Activated T-helper 17 cell treated with anti-CD3 and anti-CD28 coated beads, Interleukin-2, amount 50 U/mL, for 72 hours (primary cell): Measurements from ENCODE around the gene SHQ1. TPM values are rescaled to one million over a fixed set of nuclear protein-coding genes. Genes with fewer than 3 reads are reported as not detected.

ENCODE experiments used
- ATAC-seq: fragments of 150-1000 bp; cut with Tn5 transposase; replicated peaks from 2 replicates; pipeline ENCODE4 v1.10.0; 2021; ENCODE audit warnings: mild to moderate bottlenecking, moderate library complexity
- H3K27ac Mint-ChIP-seq: one replicate; pipeline ENCODE4 v1.8.0; 2022; ENCODE audit warnings: mixed read lengths
- H3K27me3 Mint-ChIP-seq: one replicate; pipeline ENCODE4 v1.8.0; 2022; ENCODE audit warnings: mixed read lengths
- H3K36me3 Mint-ChIP-seq: one replicate; pipeline ENCODE4 v1.8.0; 2022; ENCODE audit warnings: low read depth, mild to moderate bottlenecking, mixed read lengths
- H3K4me1 Mint-ChIP-seq: one replicate; pipeline ENCODE4 v1.8.0; 2022; ENCODE audit warnings: mixed read lengths
- H3K4me3 Mint-ChIP-seq: one replicate; pipeline ENCODE4 v1.8.0; 2022; ENCODE audit warnings: mild to moderate bottlenecking, mixed read lengths
- H3K9me3 Mint-ChIP-seq: one replicate; pipeline ENCODE4 v1.8.0; 2022; ENCODE audit warnings: mixed read lengths
- total RNA-seq, 2 donors: library from RNA; stranded (reverse); gene quantifications; one replicate each; pipeline ENCODE4 v1.2.3, GENCODE V29; 2022

The SHQ1 gene
- total RNA-seq, 2 donors from 2014 or later, result 23.2 to 38.1 TPM

- no peak for ATAC-seq
- Mint-ChIP-seq H3K27ac (no peak overlapping the region), H3K4me3 (peak overlapping the region; percentile 67), H3K27me3 (peaks cover 58% of the 10 kb centered on the region), H3K9me3 (peaks cover 3% of the 10 kb centered on the region), H3K36me3 (no peaks in the 10 kb centered on the region), H3K4me1 (peaks cover 5% of the 10 kb centered on the region)
These were observed 39.1 kb upstream of the SHQ1 start for GRCh38 chr3:72887343-72887704.

GRCh38 chr3:72872183-72872582 is 23.9 kb upstream of the SHQ1 start:
- no peaks in the 10 kb centered on the region for H3K36me3 Mint-ChIP-seq
- peaks cover 11% of the 10 kb centered on the region for H3K27me3 Mint-ChIP-seq
- H3K9me3 Mint-ChIP-seq, result no peaks in the 10 kb centered on the region
- H3K4me3 Mint-ChIP-seq, result no peak overlapping the region
- no peak overlapping the region for H3K27ac Mint-ChIP-seq
- no peaks in the 10 kb centered on the region for H3K4me1 Mint-ChIP-seq
- ATAC-seq, result no peak

- Mint-ChIP-seq H3K4me1 (no peaks in the 10 kb centered on the region), H3K4me3 (no peak overlapping the region), H3K27me3 (no peaks in the 10 kb centered on the region), H3K36me3 (no peaks in the 10 kb centered on the region), H3K9me3 (no peaks in the 10 kb centered on the region), H3K27ac (no peak overlapping the region)
- ATAC-seq, result no peak
These were observed 14.3 kb upstream of the SHQ1 start for GRCh38 chr3:72862314-72863090.

- Mint-ChIP-seq H3K4me1 (no peaks in the 10 kb centered on the region), H3K36me3 (no peaks in the 10 kb centered on the region), H3K4me3 (no peak overlapping the region), H3K9me3 (no peaks in the 10 kb centered on the region), H3K27me3 (no peaks in the 10 kb centered on the region), H3K27ac (no peak overlapping the region)
- ATAC-seq, result no peak
These were observed 12.6 kb upstream of the SHQ1 start for GRCh38 chr3:72860846-72861245.

- no peaks in the 10 kb centered on the region for H3K4me1 Mint-ChIP-seq
- H3K27me3 Mint-ChIP-seq, result peaks cover 5% of the 10 kb centered on the region
These were observed 11.8 kb upstream of the SHQ1 start for GRCh38 chr3:72860053-72860452.

GRCh38 chr3:72855001-72855400 is 6.8 kb upstream of the SHQ1 start:
- no peak for ATAC-seq
- Mint-ChIP-seq H3K4me3 (no peak overlapping the region), H3K4me1 (no peaks in the 10 kb centered on the region), H3K9me3 (no peaks in the 10 kb centered on the region), H3K27me3 (peaks cover 9% of the 10 kb centered on the region), H3K36me3 (no peaks in the 10 kb centered on the region), H3K27ac (no peak overlapping the region)

More at GRCh38 chr3:72860053-72860452, 11.8 kb upstream of the SHQ1 start:
- no peak overlapping the region for H3K4me3 Mint-ChIP-seq
- no peaks in the 10 kb centered on the region for H3K36me3 Mint-ChIP-seq
- ATAC-seq, result no peak
- H3K27ac Mint-ChIP-seq, result no peak overlapping the region
- no peaks in the 10 kb centered on the region for H3K9me3 Mint-ChIP-seq

- H3K36me3 Mint-ChIP-seq, result peaks cover 11% of the 10 kb centered on the region
- no peaks in the 10 kb centered on the region for H3K9me3 Mint-ChIP-seq
- peak overlapping the region; percentile 80 for H3K27ac Mint-ChIP-seq
- no peaks in the 10 kb centered on the region for H3K27me3 Mint-ChIP-seq
- peaks cover 43% of the 10 kb centered on the region for H3K4me1 Mint-ChIP-seq
- peak; percentile 32 for ATAC-seq
- peak overlapping the region; percentile 91 for H3K4me3 Mint-ChIP-seq
These were observed 447 bp upstream of the SHQ1 start for GRCh38 chr3:72848703-72849081.

- no peaks in the 10 kb centered on the region for H3K9me3 Mint-ChIP-seq
- peak overlapping the region; percentile 91 for H3K4me3 Mint-ChIP-seq
- H3K27me3 Mint-ChIP-seq, result no peaks in the 10 kb centered on the region
- H3K4me1 Mint-ChIP-seq, result peaks cover 45% of the 10 kb centered on the region
- H3K27ac Mint-ChIP-seq, result peak overlapping the region; percentile 80
- peaks cover 25% of the 10 kb centered on the region for H3K36me3 Mint-ChIP-seq
- no peak for ATAC-seq
These were observed 963 bp downstream of the SHQ1 start for GRCh38 chr3:72847282-72847681.

- peak overlapping the region; percentile 91 for H3K4me3 Mint-ChIP-seq
- H3K27me3 Mint-ChIP-seq, result no peaks in the 10 kb centered on the region
- no peaks in the 10 kb centered on the region for H3K9me3 Mint-ChIP-seq
- H3K36me3 Mint-ChIP-seq, result peaks cover 36% of the 10 kb centered on the region
- ATAC-seq, result no peak
- H3K4me1 Mint-ChIP-seq, result peaks cover 45% of the 10 kb centered on the region
- peak overlapping the region; percentile 75 for H3K27ac Mint-ChIP-seq
These were observed 2.1 kb downstream of the SHQ1 start for GRCh38 chr3:72846166-72846565.

GRCh38 chr3:72844436-72844993 is 3.7 kb downstream of the SHQ1 start:
- Mint-ChIP-seq H3K36me3 (peaks cover 47% of the 10 kb centered on the region), H3K27me3 (no peaks in the 10 kb centered on the region), H3K4me3 (peak overlapping the region; percentile 6), H3K4me1 (peaks cover 45% of the 10 kb centered on the region), H3K27ac (peak overlapping the region; percentile 59), H3K9me3 (no peaks in the 10 kb centered on the region)
- ATAC-seq, result peak; percentile 28

GRCh38 chr3:72839057-72839456 is 9.2 kb downstream of the SHQ1 start:
- no peak overlapping the region for H3K4me3 Mint-ChIP-seq
- peaks cover 89% of the 10 kb centered on the region for H3K36me3 Mint-ChIP-seq
- H3K9me3 Mint-ChIP-seq, result no peaks in the 10 kb centered on the region
- H3K27me3 Mint-ChIP-seq, result no peaks in the 10 kb centered on the region
- no peak overlapping the region for H3K27ac Mint-ChIP-seq
- peaks cover 6% of the 10 kb centered on the region for H3K4me1 Mint-ChIP-seq
- ATAC-seq, result no peak

- Mint-ChIP-seq H3K36me3 (peaks cover 89% of the 10 kb centered on the region), H3K27me3 (no peaks in the 10 kb centered on the region), H3K27ac (no peak overlapping the region), H3K4me1 (no peaks in the 10 kb centered on the region), H3K4me3 (no peak overlapping the region), H3K9me3 (no peaks in the 10 kb centered on the region)
- no peak for ATAC-seq
These were observed 11.3 kb downstream of the SHQ1 start for GRCh38 chr3:72836923-72837322.

- Mint-ChIP-seq H3K36me3 (peaks cover 89% of the 10 kb centered on the region), H3K4me3 (no peak overlapping the region), H3K27me3 (no peaks in the 10 kb centered on the region), H3K9me3 (no peaks in the 10 kb centered on the region), H3K4me1 (no peaks in the 10 kb centered on the region), H3K27ac (no peak overlapping the region)
- no peak for ATAC-seq
These were observed 11.8 kb downstream of the SHQ1 start for GRCh38 chr3:72836416-72836815.

GRCh38 chr3:72830452-72831223 is 17.6 kb downstream of the SHQ1 start:
- H3K4me3 Mint-ChIP-seq, result no peak overlapping the region
- peaks cover 7% of the 10 kb centered on the region for H3K4me1 Mint-ChIP-seq
- H3K27ac Mint-ChIP-seq, result no peak overlapping the region
- no peaks in the 10 kb centered on the region for H3K27me3 Mint-ChIP-seq
- H3K9me3 Mint-ChIP-seq, result no peaks in the 10 kb centered on the region
- no peak for ATAC-seq
- H3K36me3 Mint-ChIP-seq, result peaks cover 85% of the 10 kb centered on the region

- Mint-ChIP-seq H3K4me1 (peaks cover 7% of the 10 kb centered on the region), H3K27me3 (no peaks in the 10 kb centered on the region), H3K9me3 (no peaks in the 10 kb centered on the region), H3K4me3 (no peak overlapping the region), H3K36me3 (peaks cover 75% of the 10 kb centered on the region), H3K27ac (no peak overlapping the region)
- no peak for ATAC-seq
These were observed 18.5 kb downstream of the SHQ1 start for GRCh38 chr3:72829701-72830100.
